GM12878 (cell line): ENCODE results near the gene ZFP64. TPM values are rescaled to one million over a fixed set of nuclear protein-coding genes. Genes with fewer than 3 reads are reported as not detected.

Experiments used
- ATAC-seq: fragments of 200-7000 bp; cut with Tn5 transposase; 3 replicates; pipeline ENCODE4 v1.9.1; 2020; ENCODE audit warnings: mild to moderate bottlenecking, moderate library complexity
- BruUV-seq: library from RNA; stranded (reverse); fragments of 400-500 nt; replicated peaks from 2 replicates; lab custom pipeline; 2021; lab: Mats Ljungman, UMichigan
- CTCF ChIA-PET: fragments of 300-600 bp; sonication (Branson Sonifier 250); formaldehyde crosslinking; extraction: SDS; loops from one replicate; lab custom pipeline; 2021; ENCODE audit warnings: inconsistent platforms; lab: Yijun Ruan, JAX
- POLR2A ChIA-PET: fragments of 350-600 bp; formaldehyde crosslinking; extraction: SDS; loops from one replicate; lab custom pipeline; 2021; ENCODE audit warnings: inconsistent platforms; lab: Charles Lee
- RAD21 ChIA-PET: fragments of 300-600 bp; sonication (Branson Sonifier 250); formaldehyde crosslinking; loops from one replicate; lab custom pipeline; 2023; ENCODE audit warnings: antibody characterized with exemption; ENCODE audit not compliant: unreplicated experiment; lab: Charles Lee
- SMC1A ChIA-PET: fragments of 300-600 bp; sonication (Branson Sonifier 250); formaldehyde crosslinking; loops from one replicate; lab custom pipeline; 2023; ENCODE audit not compliant: unreplicated experiment, uncharacterized antibody; lab: Charles Lee
- DNase-seq: peaks from one replicate; pipeline ENCODE4 v3.0.0-alpha.2; 2011; ENCODE audit warnings: low read depth, low spot score
- FAIRE-seq: peaks from 3 replicates; lab custom pipeline; 2011; peaks lifted over from hg19 to GRCh38; lab: Jason Lieb, UNC
- H2AFZ ChIP-seq: 2 replicates; pipeline ENCODE4 v1.6.0; 2011; ENCODE audit warnings: low read depth, low read length, control low read depth; ENCODE audit not compliant: control insufficient read depth
- H3K27ac ChIP-seq: 2 replicates; pipeline ENCODE4 v1.5.1; 2011; ENCODE audit warnings: control low read depth; ENCODE audit not compliant: control insufficient read depth, insufficient read depth
- H3K27me3 ChIP-seq, 2 experiments: replicated peaks in 1 of 2; 2 replicates each; pipeline versions ENCODE4 v1.6.0 to v1.6.1; 2011; ENCODE audit warnings: low read length in 1 of 2; ENCODE audit not compliant: control insufficient read depth in 2 of 2, insufficient read depth in 2 of 2
- H3K36me3 ChIP-seq, 2 experiments: 2 replicates each; pipeline ENCODE4 v1.5.1; 2011; ENCODE audit warnings: low read length in 1 of 2; ENCODE audit not compliant: control insufficient read depth in 2 of 2, insufficient read depth in 2 of 2
- H3K4me1 ChIP-seq: 2 replicates; pipeline ENCODE4 v1.6.1; 2011; ENCODE audit warnings: mild to moderate bottlenecking, low read length, moderate library complexity, mixed read lengths; ENCODE audit not compliant: control insufficient read depth, insufficient read depth
- H3K4me2 ChIP-seq: 2 replicates; pipeline ENCODE4 v1.6.0; 2011; ENCODE audit warnings: control low read depth; ENCODE audit not compliant: control insufficient read depth, insufficient read depth
- H3K4me3 ChIP-seq: fragments of 200-600 bp; sonication (generic); 2 replicates; pipeline ENCODE4 v1.5.1; 2016
- H3K79me2 ChIP-seq: 2 replicates; pipeline ENCODE4 v1.6.0; 2011; ENCODE audit warnings: low read length; ENCODE audit not compliant: control insufficient read depth, insufficient read depth
- H3K9ac ChIP-seq: 2 replicates; pipeline ENCODE4 v1.8.0; 2011; ENCODE audit warnings: low read length, control low read depth, mixed read lengths; ENCODE audit not compliant: control insufficient read depth, insufficient read depth
- H3K9me3 ChIP-seq: replicated peaks from 3 replicates; pipeline ENCODE4 v1.5.1; 2011; ENCODE audit warnings: mild to moderate bottlenecking, low read length; ENCODE audit not compliant: control insufficient read depth, insufficient read depth
- H4K20me1 ChIP-seq: 2 replicates; pipeline ENCODE4 v1.6.0; 2011; ENCODE audit not compliant: control insufficient read depth, insufficient read depth
- ETV6 ChIP-seq, 2 experiments: fragments of 450-650 bp in 1 of 2; IDR thresholded peaks in 1 of 2; conservative IDR thresholded peaks in 1 of 2; 2 replicates each; pipeline ENCODE4 v1.6.1; 2014; ENCODE audit warnings: antibody characterized with exemption in 1 of 2, borderline replicate concordance in 1 of 2, low read depth in 1 of 2, mild to moderate bottlenecking in 1 of 2, moderate library complexity in 1 of 2
- FOS ChIP-seq: IDR thresholded peaks from 3 replicates; pipeline ENCODE4 v1.6.1; 2011; ENCODE audit warnings: borderline replicate concordance; ENCODE audit not compliant: insufficient read length; ENCODE audit errors: extremely low read depth
- MYC ChIP-seq: IDR thresholded peaks from 2 replicates; pipeline ENCODE4 v1.6.1; 2011; ENCODE audit warnings: mild to moderate bottlenecking, low read length, moderate library complexity, inconsistent platforms; ENCODE audit not compliant: insufficient read depth, insufficient replicate concordance, insufficient read length, severe bottlenecking
- NBN ChIP-seq: fragments of 450-650 bp; IDR thresholded peaks from 2 replicates; pipeline ENCODE4 v1.6.1; 2016
- RCOR1 ChIP-seq: conservative IDR thresholded peaks from 2 replicates; pipeline ENCODE4 v1.6.1; 2012; ENCODE audit warnings: low read depth, low read length, improper control_type of control experiment
- REST ChIP-seq: IDR thresholded peaks from 2 replicates; pipeline ENCODE4 v1.6.1; 2012; ENCODE audit warnings: mild to moderate bottlenecking, low read depth, low read length
- SIN3A ChIP-seq: IDR thresholded peaks from 2 replicates; pipeline ENCODE4 v1.6.1; 2012; ENCODE audit warnings: low read depth, low read length, improper control_type of control experiment
- SKIL ChIP-seq: fragments of 450-650 bp; IDR thresholded peaks from 2 replicates; pipeline ENCODE4 v1.6.1; 2017; ENCODE audit warnings: mild to moderate bottlenecking, low read depth, inconsistent platforms; ENCODE audit not compliant: poor library complexity, severe bottlenecking
- SPI1 ChIP-seq: IDR thresholded peaks from 2 replicates; pipeline ENCODE4 v1.6.1; 2011; ENCODE audit warnings: low read depth, mild to moderate bottlenecking, low read length, moderate library complexity, borderline replicate concordance; ENCODE audit not compliant: insufficient read depth
- STAT1 ChIP-seq: fragments of 450-650 bp; conservative IDR thresholded peaks from 2 replicates; pipeline ENCODE4 v1.6.1; 2014; ENCODE audit warnings: antibody characterized with exemption, mild to moderate bottlenecking
- ZZZ3 ChIP-seq: IDR thresholded peaks from 2 replicates; pipeline ENCODE4 v1.6.1; 2011; ENCODE audit warnings: low read depth; ENCODE audit not compliant: control insufficient read depth, insufficient read length
- WGBS: methylation state at CpG from one replicate; pipeline ENCODE4 v1.1.6; 2016; ENCODE audit warnings: low lambda C conversion rate; ENCODE audit not compliant: insufficient replicate concordance, insufficient coverage; ENCODE audit errors: missing lambda C conversion rate; 5-methylcytosine and 5-hydroxymethylcytosine counted together
- in situ Hi-C: fragments of 300-500 bp; cut with MboI; formaldehyde crosslinking; loops from 9 replicates; pipeline ENCODE4 v1.14.3; 2018; ENCODE audit warnings: mixed read lengths
- intact Hi-C: fragments of 100-400 bp; cut with micrococcal nuclease; formaldehyde crosslinking; loops from one replicate; pipeline ENCODE4 v1.14.2; 2022; ENCODE audit not compliant: unreplicated experiment
- polyA plus RNA-seq, 11 experiments: library from polyadenylated mRNA; depleted of rRNA in 4 of 11; unstranded in 6 of 11; stranded (reverse) in 5 of 11; fragments of >200 nt; fragmentation: Nextera tagmentation in 4 of 11; fragmentation: Illumina TruSeq in 1 of 11; extraction: Ambion mirVana in 4 of 11; extraction: Trizol in 1 of 11; gene quantifications; 1 replicate in 1 of 11; 2 replicates in 10 of 11; pipeline versions ENCODE4 v1.2.1 to v1.2.3, GENCODE V29; 2011 to 2016; ENCODE audit warnings: inconsistent platforms in 2 of 11, missing spikeins in 2 of 11, low read depth in 1 of 11
- total RNA-seq, 4 experiments: library from RNA; depleted of rRNA in 3 of 4; stranded (reverse); fragments of >200 nt in 3 of 4; fragmentation: Illumina TruSeq in 1 of 4; extraction: Trizol in 1 of 4; gene quantifications; 2 replicates each; pipeline versions ENCODE4 v1.2.1 to v1.2.3, GENCODE V29; 2013 to 2021

Gene ZFP64
- total and polyA plus RNA-seq, 10 of the 15 experiments (the other 5 are each of a cell fraction or from before 2014, with no cell fraction given), result 2.3 to 21.8 (median 11.8) TPM

GRCh38 chr20:52153896-52154295, 37.7 kb downstream of the ZFP64 start:
- no peak overlapping the region for H3K27ac ChIP-seq
- no peak overlapping the region for H2AFZ ChIP-seq
- H3K9ac ChIP-seq, result no peak overlapping the region
- in situ Hi-C loops, result loop anchor here (25.0 kb wide), 1 partner anchor 742 kb away; no protein-coding TSS in a partner anchor
- ChIA-PET SMC1A (interaction anchor here (1.1 kb wide), 1 partner anchor 25 kb away, joined by 3 read pairs; no protein-coding TSS in a partner anchor), CTCF (interaction anchor here (0.9 to 1.5 kb wide), 3 partner anchors 8 to 65 kb away, joined by 3 to 5 read pairs (median 4); no protein-coding TSS in a partner anchor), POLR2A (no interaction called here), RAD21 (no interaction called here)
- over 99% methylated on average over 7 of the region's 7 CpGs for WGBS
- no peaks in the 10 kb centered on the region for H4K20me1 ChIP-seq
- H3K9me3 ChIP-seq, result peaks cover 7% of the 10 kb centered on the region; the same call in 2 of the 3 replicates
- peaks cover 7 to 14% of the 10 kb centered on the region in 2 experiments for H3K36me3 ChIP-seq
- H3K27me3 ChIP-seq, result no peaks in the 10 kb centered on the region
- H3K79me2 ChIP-seq, result no peaks in the 10 kb centered on the region
- no peak overlapping the region for H3K4me2 ChIP-seq
- TF ChIP-seq SIN3A (no peak), RCOR1 (no peak), SKIL (no peak)
- no peaks in the 10 kb centered on the region for H3K4me1 ChIP-seq
- no TSS peak for BruUV-seq
- DNase-seq (no peak), FAIRE-seq (no peak), ATAC-seq (no peak)
- no peak overlapping the region for H3K4me3 ChIP-seq
- intact Hi-C loops, result no loop called here

GRCh38 chr20:52152921-52153320, 38.7 kb downstream of the ZFP64 start:
- POLR2A ChIA-PET, result no interaction called here
- DNase-seq, result no peak
- TF ChIP-seq SPI1 (no peak), ETV6 (conservative IDR thresholded peaks at IDR 0.05 in 1 of 2, IDR thresholded peaks at IDR 0.05 in 1 of 2; ENCODE audit: borderline replicate concordance in 1 of 2, low read depth in 1 of 2) (no peak), STAT1 (no peak), MYC (no peak), REST (no peak), ZZZ3 (no peak), NBN (no peak), FOS (no peak)

More at GRCh38 chr20:52152921-52153320, 38.7 kb downstream of the ZFP64 start:
- Histone ChIP-seq H3K36me3 (peaks cover 0 to 11% of the 10 kb centered on the region in 2 experiments; a peak in 3 of 4 replicates), H3K9me3 (no peaks in the 10 kb centered on the region; the same call in 2 of the 3 replicates), H3K4me3 (no peak overlapping the region), H3K27me3 (no peaks in the 10 kb centered on the region), H3K27ac (no peak overlapping the region), H4K20me1 (no peaks in the 10 kb centered on the region), H3K79me2 (no peaks in the 10 kb centered on the region), H2AFZ (no peak overlapping the region), H3K9ac (no peak overlapping the region), H3K4me2 (no peak overlapping the region), H3K4me1 (no peaks in the 10 kb centered on the region)
- no TSS peak for BruUV-seq
- SMC1A ChIA-PET, result no interaction called here
- in situ Hi-C loops (loop anchor here (25.0 kb wide), 1 partner anchor 741 kb away; no protein-coding TSS in a partner anchor), intact Hi-C loops (no loop called here)
- RAD21 ChIA-PET, result no interaction called here
- ATAC-seq (no peak), FAIRE-seq (no peak)
- WGBS, result 99% methylated on average over 19 of the region's 19 CpGs
- CTCF ChIA-PET, result no interaction called here
